ENCODE measurements around the gene CYP3A5. TPM values are rescaled to one million over a fixed set of nuclear protein-coding genes. Genes with fewer than 3 reads are reported as not detected.

The CYP3A5 gene
- total and polyA plus RNA-seq, 2 of the 13 experiments (the other 11 are each of a cell fraction or from before 2014, with no cell fraction given) = 5.7 to 9.3 TPM

GRCh38 chr7:99617192-99617781, 62.5 kb downstream of the CYP3A5 start (continued):
- TF ChIP-seq TBX2 (CRISPR knock-in tag; IDR thresholded peaks at IDR 0.05; ENCODE audit: borderline replicate concordance) (no peak), ZC3H13 (CRISPR knock-in tag; IDR thresholded peaks at IDR 0.05) (no peak), ZNF34 (CRISPR knock-in tag; IDR thresholded peaks at IDR 0.05; ENCODE audit: borderline replicate concordance) (no peak), CBX5 (CRISPR knock-in tag; IDR thresholded peaks at IDR 0.05; ENCODE audit: borderline replicate concordance) (no peak), MTF1 (CRISPR knock-in tag; IDR thresholded peaks at IDR 0.05) (0 out of 2 replicates have a peak, but pooled peaks have one; percentile 19), GABPB1 (CRISPR knock-in tag; IDR thresholded peaks at IDR 0.05) (peak; percentile 8; the same call in 1 of the 2 replicates), ZNF20 (CRISPR knock-in tag; IDR thresholded peaks at IDR 0.05) (no peak), ZNF792 (CRISPR knock-in tag; IDR thresholded peaks at IDR 0.05) (no peak), KDM3A (CRISPR knock-in tag; IDR thresholded peaks at IDR 0.05; ENCODE audit: low read depth) (no peak), ZFP91 (CRISPR knock-in tag; IDR thresholded peaks at IDR 0.05; ENCODE audit: borderline replicate concordance) (no peak; the same call in 1 of the 2 replicates), CHD4 (IDR thresholded peaks at IDR 0.05; ENCODE audit: borderline replicate concordance, low read length) (no peak), LCORL (IDR thresholded peaks at IDR 0.05) (no peak), LCORL (CRISPR knock-in tag; IDR thresholded peaks at IDR 0.05) (no peak), SMARCE1 (IDR thresholded peaks at IDR 0.05; ENCODE audit: borderline replicate concordance) (no peak), ZBTB37 (CRISPR knock-in tag; IDR thresholded peaks at IDR 0.05) (no peak), ZNF678 (CRISPR knock-in tag; IDR thresholded peaks at IDR 0.05) (no peak), AGO2 (optimal IDR thresholded peaks at IDR 0.05; ENCODE audit: low read depth, low read length) (peak; percentile 13), RNF219 (CRISPR knock-in tag; IDR thresholded peaks at IDR 0.05) (peak; percentile 61; the same call in 1 of the 2 replicates), RAD21 (CRISPR knock-in tag; IDR thresholded peaks at IDR 0.05) (no peak), ATF4 (CRISPR knock-in tag; IDR thresholded peaks at IDR 0.05) (no peak), ZNF275 (CRISPR knock-in tag; IDR thresholded peaks at IDR 0.05; ENCODE audit: borderline replicate concordance) (0 out of 2 replicates have a peak, but pooled peaks have one; percentile 33), ZNF292 (CRISPR knock-in tag; IDR thresholded peaks at IDR 0.05; ENCODE audit: borderline replicate concordance, low read depth) (0 out of 2 replicates have a peak, but pooled peaks have one; percentile 4), ZSCAN31 (CRISPR knock-in tag; IDR thresholded peaks at IDR 0.05; ENCODE audit: low read depth) (no peak)

All from HepG2 (cell line).